NCI-H748 (cell line): ENCODE results near the gene ARVCF.

Experiments used
- DNase-seq: peaks from one replicate; lab custom pipeline; 2025; ENCODE audit not compliant: unreplicated experiment; lab: John Stamatoyannopoulos, UW

Gene ARVCF

GRCh38 chr22:20000246-20001081, 16.2 kb downstream of the ARVCF start:
- DNase-seq, result no peak

- no peak for DNase-seq
Observed at GRCh38 chr22:19998991-19999820, 17.4 kb downstream of the ARVCF start.

- no peak for DNase-seq
Observed at GRCh38 chr22:19998232-19998951, 18.2 kb downstream of the ARVCF start.

- no peak for DNase-seq
Observed at GRCh38 chr22:19997561-19998231, 18.9 kb downstream of the ARVCF start.

- no peak for DNase-seq
Observed at GRCh38 chr22:19996694-19997384, 19.8 kb downstream of the ARVCF start.

GRCh38 chr22:19995611-19996339, 20.8 kb downstream of the ARVCF start:
- DNase-seq, result no peak

GRCh38 chr22:19994851-19995610, 21.6 kb downstream of the ARVCF start:
- no peak for DNase-seq

GRCh38 chr22:19993926-19994325, 22.7 kb downstream of the ARVCF start:
- DNase-seq, result no peak

- no peak for DNase-seq
Observed at GRCh38 chr22:19992921-19993355, 23.7 kb downstream of the ARVCF start.

GRCh38 chr22:19992481-19992911, 24.1 kb downstream of the ARVCF start:
- DNase-seq, result no peak

- DNase-seq, result no peak
Observed at GRCh38 chr22:19991645-19992451, 24.8 kb downstream of the ARVCF start.

GRCh38 chr22:19991395-19991644, 25.3 kb downstream of the ARVCF start:
- DNase-seq, result no peak

GRCh38 chr22:19990609-19991394, 25.8 kb downstream of the ARVCF start:
- no peak for DNase-seq

- no peak for DNase-seq
Observed at GRCh38 chr22:19990188-19990587, 26.4 kb downstream of the ARVCF start.

- DNase-seq, result no peak
Observed at GRCh38 chr22:19989725-19990067, 26.9 kb downstream of the ARVCF start.

- no peak for DNase-seq
Observed at GRCh38 chr22:19988965-19989724, 27.5 kb downstream of the ARVCF start.

- no peak for DNase-seq
Observed at GRCh38 chr22:19988331-19988808, 28.3 kb downstream of the ARVCF start.
